ENCODE measurements around the gene ASAP2.

The ASAP2 gene

GRCh38 chr2:9297807-9298206 is 91.2 kb downstream of the ASAP2 start:
- Histone ChIP-seq H3K9me3 (ENCODE audit: control insufficient read depth, low read depth, low read length) (no peaks in the 10 kb centered on the region), H3K4me1 (ENCODE audit: control insufficient read depth, low read depth, low read length) (no peaks in the 10 kb centered on the region), H3K27ac (ENCODE audit: low read length) (no peak overlapping the region), H3K9ac (ENCODE audit: low read length) (no peak overlapping the region), H3K36me3 (ENCODE audit: control insufficient read depth, low read depth, low read length) (no peaks in the 10 kb centered on the region), H3K27me3 (ENCODE audit: control insufficient read depth, insufficient read depth, low read length) (no peaks in the 10 kb centered on the region), H3K4me3 (ENCODE audit: low read length) (no peak overlapping the region)

GRCh38 chr2:9298583-9298982 is 92.0 kb downstream of the ASAP2 start:
- no peaks in the 10 kb centered on the region for H3K9me3 ChIP-seq (ENCODE audit: control insufficient read depth, low read depth, low read length)
- no peaks in the 10 kb centered on the region for H3K36me3 ChIP-seq (ENCODE audit: control insufficient read depth, low read depth, low read length)
- no peak overlapping the region for H3K9ac ChIP-seq (ENCODE audit: low read length)
- H3K27ac ChIP-seq (ENCODE audit: low read length), result no peak overlapping the region
- H3K4me1 ChIP-seq (ENCODE audit: control insufficient read depth, low read depth, low read length), result no peaks in the 10 kb centered on the region
- H3K27me3 ChIP-seq (ENCODE audit: control insufficient read depth, insufficient read depth, low read length), result no peaks in the 10 kb centered on the region
- no peak overlapping the region for H3K4me3 ChIP-seq (ENCODE audit: low read length)

GRCh38 chr2:9299161-9300100 is 92.8 kb downstream of the ASAP2 start:
- Histone ChIP-seq H3K4me3 (ENCODE audit: low read length) (no peak overlapping the region), H3K27ac (ENCODE audit: low read length) (no peak overlapping the region), H3K36me3 (ENCODE audit: control insufficient read depth, low read depth, low read length) (no peaks in the 10 kb centered on the region), H3K9ac (ENCODE audit: low read length) (no peak overlapping the region), H3K4me1 (ENCODE audit: control insufficient read depth, low read depth, low read length) (no peaks in the 10 kb centered on the region), H3K27me3 (ENCODE audit: control insufficient read depth, insufficient read depth, low read length) (no peaks in the 10 kb centered on the region), H3K9me3 (ENCODE audit: control insufficient read depth, low read depth, low read length) (no peaks in the 10 kb centered on the region)

GRCh38 chr2:9300214-9300613 is 93.6 kb downstream of the ASAP2 start:
- H3K27me3 ChIP-seq (ENCODE audit: control insufficient read depth, insufficient read depth, low read length), result no peaks in the 10 kb centered on the region
- no peaks in the 10 kb centered on the region for H3K36me3 ChIP-seq (ENCODE audit: control insufficient read depth, low read depth, low read length)
- no peak overlapping the region for H3K27ac ChIP-seq (ENCODE audit: low read length)
- H3K4me3 ChIP-seq (ENCODE audit: low read length), result no peak overlapping the region
- no peaks in the 10 kb centered on the region for H3K4me1 ChIP-seq (ENCODE audit: control insufficient read depth, low read depth, low read length)
- no peaks in the 10 kb centered on the region for H3K9me3 ChIP-seq (ENCODE audit: control insufficient read depth, low read depth, low read length)
- no peak overlapping the region for H3K9ac ChIP-seq (ENCODE audit: low read length)

- Histone ChIP-seq H3K27me3 (ENCODE audit: control insufficient read depth, insufficient read depth, low read length) (no peaks in the 10 kb centered on the region), H3K36me3 (ENCODE audit: control insufficient read depth, low read depth, low read length) (no peaks in the 10 kb centered on the region), H3K4me1 (ENCODE audit: control insufficient read depth, low read depth, low read length) (no peaks in the 10 kb centered on the region), H3K27ac (ENCODE audit: low read length) (no peak overlapping the region), H3K9ac (ENCODE audit: low read length) (no peak overlapping the region), H3K9me3 (ENCODE audit: control insufficient read depth, low read depth, low read length) (no peaks in the 10 kb centered on the region), H3K4me3 (ENCODE audit: low read length) (no peak overlapping the region)
These were observed 94.3 kb downstream of the ASAP2 start for GRCh38 chr2:9300829-9301453.

GRCh38 chr2:9302755-9303154 is 96.1 kb downstream of the ASAP2 start:
- no peaks in the 10 kb centered on the region for H3K27me3 ChIP-seq (ENCODE audit: control insufficient read depth, insufficient read depth, low read length)
- no peak overlapping the region for H3K9ac ChIP-seq (ENCODE audit: low read length)
- H3K9me3 ChIP-seq (ENCODE audit: control insufficient read depth, low read depth, low read length), result no peaks in the 10 kb centered on the region
- H3K27ac ChIP-seq (ENCODE audit: low read length), result no peak overlapping the region
- no peaks in the 10 kb centered on the region for H3K4me1 ChIP-seq (ENCODE audit: control insufficient read depth, low read depth, low read length)
- no peaks in the 10 kb centered on the region for H3K36me3 ChIP-seq (ENCODE audit: control insufficient read depth, low read depth, low read length)
- H3K4me3 ChIP-seq (ENCODE audit: low read length), result no peak overlapping the region

GRCh38 chr2:9303528-9304225 is 97.1 kb downstream of the ASAP2 start:
- no peak overlapping the region for H3K9ac ChIP-seq (ENCODE audit: low read length)
- H3K4me1 ChIP-seq (ENCODE audit: control insufficient read depth, low read depth, low read length), result no peaks in the 10 kb centered on the region
- no peaks in the 10 kb centered on the region for H3K9me3 ChIP-seq (ENCODE audit: control insufficient read depth, low read depth, low read length)
- H3K27ac ChIP-seq (ENCODE audit: low read length), result no peak overlapping the region
- H3K4me3 ChIP-seq (ENCODE audit: low read length), result no peak overlapping the region
- no peaks in the 10 kb centered on the region for H3K27me3 ChIP-seq (ENCODE audit: control insufficient read depth, insufficient read depth, low read length)
- H3K36me3 ChIP-seq (ENCODE audit: control insufficient read depth, low read depth, low read length), result no peaks in the 10 kb centered on the region

- H3K36me3 ChIP-seq (ENCODE audit: control insufficient read depth, low read depth, low read length), result no peaks in the 10 kb centered on the region
- H3K9me3 ChIP-seq (ENCODE audit: control insufficient read depth, low read depth, low read length), result no peaks in the 10 kb centered on the region
- H3K4me3 ChIP-seq (ENCODE audit: low read length), result no peak overlapping the region
- no peaks in the 10 kb centered on the region for H3K27me3 ChIP-seq (ENCODE audit: control insufficient read depth, insufficient read depth, low read length)
- no peak overlapping the region for H3K9ac ChIP-seq (ENCODE audit: low read length)
- no peak overlapping the region for H3K27ac ChIP-seq (ENCODE audit: low read length)
- no peaks in the 10 kb centered on the region for H3K4me1 ChIP-seq (ENCODE audit: control insufficient read depth, low read depth, low read length)
These were observed 100.3 kb downstream of the ASAP2 start for GRCh38 chr2:9306911-9307310.

GRCh38 chr2:9307535-9307934 is 100.9 kb downstream of the ASAP2 start:
- no peaks in the 10 kb centered on the region for H3K9me3 ChIP-seq (ENCODE audit: control insufficient read depth, low read depth, low read length)
- no peak overlapping the region for H3K9ac ChIP-seq (ENCODE audit: low read length)
- H3K27me3 ChIP-seq (ENCODE audit: control insufficient read depth, insufficient read depth, low read length), result no peaks in the 10 kb centered on the region
- no peaks in the 10 kb centered on the region for H3K36me3 ChIP-seq (ENCODE audit: control insufficient read depth, low read depth, low read length)
- no peak overlapping the region for H3K27ac ChIP-seq (ENCODE audit: low read length)
- H3K4me1 ChIP-seq (ENCODE audit: control insufficient read depth, low read depth, low read length), result no peaks in the 10 kb centered on the region
- no peak overlapping the region for H3K4me3 ChIP-seq (ENCODE audit: low read length)

- Histone ChIP-seq H3K9me3 (ENCODE audit: control insufficient read depth, low read depth, low read length) (no peaks in the 10 kb centered on the region), H3K9ac (ENCODE audit: low read length) (no peak overlapping the region), H3K4me3 (ENCODE audit: low read length) (no peak overlapping the region), H3K4me1 (ENCODE audit: control insufficient read depth, low read depth, low read length) (no peaks in the 10 kb centered on the region), H3K27me3 (ENCODE audit: control insufficient read depth, insufficient read depth, low read length) (no peaks in the 10 kb centered on the region), H3K27ac (ENCODE audit: low read length) (no peak overlapping the region), H3K36me3 (ENCODE audit: control insufficient read depth, low read depth, low read length) (no peaks in the 10 kb centered on the region)
These were observed 101.8 kb downstream of the ASAP2 start for GRCh38 chr2:9308186-9308955.

GRCh38 chr2:9309147-9309546 is 102.5 kb downstream of the ASAP2 start:
- Histone ChIP-seq H3K36me3 (ENCODE audit: control insufficient read depth, low read depth, low read length) (no peaks in the 10 kb centered on the region), H3K4me1 (ENCODE audit: control insufficient read depth, low read depth, low read length) (no peaks in the 10 kb centered on the region), H3K27ac (ENCODE audit: low read length) (no peak overlapping the region), H3K4me3 (ENCODE audit: low read length) (no peak overlapping the region), H3K27me3 (ENCODE audit: control insufficient read depth, insufficient read depth, low read length) (no peaks in the 10 kb centered on the region), H3K9ac (ENCODE audit: low read length) (no peak overlapping the region), H3K9me3 (ENCODE audit: control insufficient read depth, low read depth, low read length) (no peaks in the 10 kb centered on the region)

All from iPS-18a (cell line).